Measurements from ENCODE around the gene IGF2. TPM values are rescaled to one million over a fixed set of nuclear protein-coding genes. Genes with fewer than 3 reads are reported as not detected.

Gene IGF2
- polyA plus RNA-seq, 1 donor from 2014 or later: not detected

DNA sequence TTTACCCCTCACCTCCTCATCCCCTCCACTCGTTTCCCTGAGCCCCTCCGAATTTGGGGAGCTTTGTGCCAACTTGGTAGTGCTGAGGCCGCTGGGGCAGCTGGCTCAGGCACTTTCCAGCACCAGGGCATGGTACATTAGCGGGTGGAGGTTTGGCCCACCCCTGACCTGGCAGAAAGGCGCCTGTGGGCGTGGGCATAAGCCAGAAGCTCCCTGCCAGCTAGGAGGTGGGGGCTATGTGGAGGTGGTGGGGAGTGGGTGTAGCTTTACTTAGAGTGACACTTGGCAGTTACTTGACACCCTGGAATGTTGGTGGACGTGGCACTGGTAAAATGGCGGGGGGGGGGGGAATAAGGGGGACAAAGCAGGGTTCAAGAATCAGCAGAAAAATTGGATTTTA, 10.3 kb upstream of the IGF2 start (continued):
- TF ChIP-seq EZH2 (IDR thresholded peaks at IDR 0.05; ENCODE audit: borderline replicate concordance, insufficient read depth, low read length, poor library complexity, severe bottlenecking): no peak

DNA sequence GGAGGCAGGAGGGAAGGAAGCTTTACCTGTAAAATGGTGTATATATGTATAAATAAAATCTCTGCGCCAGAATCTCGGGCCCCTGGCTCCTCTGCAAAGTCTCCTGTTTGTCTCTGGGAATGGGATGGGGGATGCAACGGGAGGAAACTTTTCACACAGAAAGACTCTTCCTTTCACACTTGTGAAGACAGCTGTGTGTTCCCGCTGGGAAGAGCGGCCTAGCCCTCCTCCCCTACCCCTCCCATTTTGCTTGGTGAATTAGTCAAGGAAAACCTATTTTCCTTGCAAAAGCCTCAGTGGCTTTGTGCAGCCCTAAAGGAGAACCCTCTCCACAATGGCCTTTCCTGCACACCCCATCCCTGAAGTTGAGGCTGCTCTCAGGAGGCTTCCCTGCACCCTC, 9.4 kb upstream of the IGF2 start:
- TF ChIP-seq SMC3 (conservative IDR thresholded peaks at IDR 0.05; ENCODE audit: poor library complexity) (no peak), TAF1 (IDR thresholded peaks at IDR 0.05; ENCODE audit: low read depth) (no peak), EP300 (conservative IDR thresholded peaks at IDR 0.05; ENCODE audit: poor library complexity, severe bottlenecking) (no peak), EZH2 (IDR thresholded peaks at IDR 0.05; ENCODE audit: borderline replicate concordance, insufficient read depth, low read length, poor library complexity, severe bottlenecking) (no peak), MXI1 (conservative IDR thresholded peaks at IDR 0.05; ENCODE audit: poor library complexity, severe bottlenecking) (no peak), POLR2AphosphoS5 (IDR thresholded peaks at IDR 0.05) (no peak), RAD21 (conservative IDR thresholded peaks at IDR 0.05) (no peak)
- TF ChIP-seq, protein P1, sequence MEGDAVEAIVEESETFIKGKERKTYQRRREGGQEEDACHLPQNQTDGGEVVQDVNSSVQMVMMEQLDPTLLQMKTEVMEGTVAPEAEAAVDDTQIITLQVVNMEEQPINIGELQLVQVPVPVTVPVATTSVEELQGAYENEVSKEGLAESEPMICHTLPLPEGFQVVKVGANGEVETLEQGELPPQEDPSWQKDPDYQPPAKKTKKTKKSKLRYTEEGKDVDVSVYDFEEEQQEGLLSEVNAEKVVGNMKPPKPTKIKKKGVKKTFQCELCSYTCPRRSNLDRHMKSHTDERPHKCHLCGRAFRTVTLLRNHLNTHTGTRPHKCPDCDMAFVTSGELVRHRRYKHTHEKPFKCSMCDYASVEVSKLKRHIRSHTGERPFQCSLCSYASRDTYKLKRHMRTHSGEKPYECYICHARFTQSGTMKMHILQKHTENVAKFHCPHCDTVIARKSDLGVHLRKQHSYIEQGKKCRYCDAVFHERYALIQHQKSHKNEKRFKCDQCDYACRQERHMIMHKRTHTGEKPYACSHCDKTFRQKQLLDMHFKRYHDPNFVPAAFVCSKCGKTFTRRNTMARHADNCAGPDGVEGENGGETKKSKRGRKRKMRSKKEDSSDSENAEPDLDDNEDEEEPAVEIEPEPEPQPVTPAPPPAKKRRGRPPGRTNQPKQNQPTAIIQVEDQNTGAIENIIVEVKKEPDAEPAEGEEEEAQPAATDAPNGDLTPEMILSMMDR (IDR thresholded peaks at IDR 0.05; ENCODE audit: poor library complexity, severe bottlenecking): no peak
- TF ChIP-seq, protein P2, sequence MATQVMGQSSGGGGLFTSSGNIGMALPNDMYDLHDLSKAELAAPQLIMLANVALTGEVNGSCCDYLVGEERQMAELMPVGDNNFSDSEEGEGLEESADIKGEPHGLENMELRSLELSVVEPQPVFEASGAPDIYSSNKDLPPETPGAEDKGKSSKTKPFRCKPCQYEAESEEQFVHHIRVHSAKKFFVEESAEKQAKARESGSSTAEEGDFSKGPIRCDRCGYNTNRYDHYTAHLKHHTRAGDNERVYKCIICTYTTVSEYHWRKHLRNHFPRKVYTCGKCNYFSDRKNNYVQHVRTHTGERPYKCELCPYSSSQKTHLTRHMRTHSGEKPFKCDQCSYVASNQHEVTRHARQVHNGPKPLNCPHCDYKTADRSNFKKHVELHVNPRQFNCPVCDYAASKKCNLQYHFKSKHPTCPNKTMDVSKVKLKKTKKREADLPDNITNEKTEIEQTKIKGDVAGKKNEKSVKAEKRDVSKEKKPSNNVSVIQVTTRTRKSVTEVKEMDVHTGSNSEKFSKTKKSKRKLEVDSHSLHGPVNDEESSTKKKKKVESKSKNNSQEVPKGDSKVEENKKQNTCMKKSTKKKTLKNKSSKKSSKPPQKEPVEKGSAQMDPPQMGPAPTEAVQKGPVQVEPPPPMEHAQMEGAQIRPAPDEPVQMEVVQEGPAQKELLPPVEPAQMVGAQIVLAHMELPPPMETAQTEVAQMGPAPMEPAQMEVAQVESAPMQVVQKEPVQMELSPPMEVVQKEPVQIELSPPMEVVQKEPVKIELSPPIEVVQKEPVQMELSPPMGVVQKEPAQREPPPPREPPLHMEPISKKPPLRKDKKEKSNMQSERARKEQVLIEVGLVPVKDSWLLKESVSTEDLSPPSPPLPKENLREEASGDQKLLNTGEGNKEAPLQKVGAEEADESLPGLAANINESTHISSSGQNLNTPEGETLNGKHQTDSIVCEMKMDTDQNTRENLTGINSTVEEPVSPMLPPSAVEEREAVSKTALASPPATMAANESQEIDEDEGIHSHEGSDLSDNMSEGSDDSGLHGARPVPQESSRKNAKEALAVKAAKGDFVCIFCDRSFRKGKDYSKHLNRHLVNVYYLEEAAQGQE (IDR thresholded peaks at IDR 0.05; ENCODE audit: borderline replicate concordance): no peak
- no peaks in the 10 kb centered on the region for H3K36me3 ChIP-seq (ENCODE audit: insufficient read depth, low read length)
- no peak overlapping the region for H3K4me3 ChIP-seq (ENCODE audit: low read length)
- peaks cover 47% of the 10 kb centered on the region for H3K27me3 ChIP-seq (ENCODE audit: insufficient read depth, low read depth, low read length)
- H3K27ac ChIP-seq (ENCODE audit: low read length): no peak overlapping the region
- H4K20me1 ChIP-seq (ENCODE audit: insufficient read depth): no peaks in the 10 kb centered on the region
- H3K9me3 ChIP-seq (ENCODE audit: low read length): no peaks in the 10 kb centered on the region
- H3F3A ChIP-seq (ENCODE audit: insufficient read depth, low read length, poor library complexity, severe bottlenecking): no peaks in the 10 kb centered on the region
- no peak overlapping the region for H3K4me2 ChIP-seq (ENCODE audit: low read length)
- H2AFZ ChIP-seq (ENCODE audit: low read depth, low read length): no peak overlapping the region
- no peaks in the 10 kb centered on the region for H3K79me2 ChIP-seq (replicated peaks; ENCODE audit: insufficient read depth, low read length)
- no peaks in the 10 kb centered on the region for H3K9me2 ChIP-seq (ENCODE audit: insufficient read depth, low read length)
- no peak overlapping the region for H3K9ac ChIP-seq (ENCODE audit: low read length)

DNA sequence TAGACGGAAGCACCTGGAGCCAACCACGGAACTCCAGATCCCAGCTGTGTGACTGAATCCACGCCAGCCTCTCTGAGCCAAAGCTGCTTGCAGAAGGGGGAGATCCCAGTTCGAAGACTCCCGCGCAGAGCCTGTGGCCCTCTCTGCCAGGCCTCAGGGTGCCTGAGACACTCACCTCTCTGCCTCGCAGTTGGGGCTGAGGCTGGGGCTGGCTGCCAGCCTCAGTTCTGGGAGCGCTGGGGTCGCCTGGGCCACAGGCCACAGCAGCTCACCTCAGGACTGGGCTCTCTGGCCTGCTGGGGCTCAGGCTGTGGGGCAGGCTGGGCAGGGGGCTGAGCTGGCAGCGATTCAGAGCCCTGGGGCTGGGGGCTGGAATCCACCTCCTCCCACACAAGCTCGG, 8.2 kb upstream of the IGF2 start:
- TF ChIP-seq, protein P2 (IDR thresholded peaks at IDR 0.05; ENCODE audit: borderline replicate concordance): no peak
- TF ChIP-seq, protein P1 (IDR thresholded peaks at IDR 0.05; ENCODE audit: poor library complexity, severe bottlenecking): no peak
- no peak for TF ChIP-seq POLR2AphosphoS5 (IDR thresholded peaks at IDR 0.05)
- TF ChIP-seq SMC3 (conservative IDR thresholded peaks at IDR 0.05; ENCODE audit: poor library complexity): no peak
- TF ChIP-seq TAF1 (IDR thresholded peaks at IDR 0.05; ENCODE audit: low read depth): no peak
- no peak for TF ChIP-seq MXI1 (conservative IDR thresholded peaks at IDR 0.05; ENCODE audit: poor library complexity, severe bottlenecking)
- no peak for TF ChIP-seq RAD21 (conservative IDR thresholded peaks at IDR 0.05)
- TF ChIP-seq EP300 (conservative IDR thresholded peaks at IDR 0.05; ENCODE audit: poor library complexity, severe bottlenecking): no peak
- TF ChIP-seq EZH2 (IDR thresholded peaks at IDR 0.05; ENCODE audit: borderline replicate concordance, insufficient read depth, low read length, poor library complexity, severe bottlenecking): no peak
- Histone ChIP-seq H3K4me2 (ENCODE audit: low read length) (no peak overlapping the region), H3K27me3 (ENCODE audit: insufficient read depth, low read depth, low read length) (peaks cover 59% of the 10 kb centered on the region), H3K27ac (ENCODE audit: low read length) (no peak overlapping the region), H3F3A (ENCODE audit: insufficient read depth, low read length, poor library complexity, severe bottlenecking) (no peaks in the 10 kb centered on the region), H3K9ac (ENCODE audit: low read length) (no peak overlapping the region), H3K9me2 (ENCODE audit: insufficient read depth, low read length) (no peaks in the 10 kb centered on the region), H3K9me3 (ENCODE audit: low read length) (no peaks in the 10 kb centered on the region), H3K4me3 (ENCODE audit: low read length) (no peak overlapping the region), H4K20me1 (ENCODE audit: insufficient read depth) (no peaks in the 10 kb centered on the region), H3K36me3 (ENCODE audit: insufficient read depth, low read length) (no peaks in the 10 kb centered on the region), H3K79me2 (replicated peaks; ENCODE audit: insufficient read depth, low read length) (no peaks in the 10 kb centered on the region), H2AFZ (ENCODE audit: low read depth, low read length) (no peak overlapping the region)
